IMR-90 (cell line): ENCODE measurements around the gene MYH16.

ENCODE experiments used
- BHLHE40 ChIP-seq: fragments of 150-350 bp; IDR thresholded peaks from 2 replicates; pipeline ENCODE4 v1.6.1; 2016; ENCODE audit warnings: mild to moderate bottlenecking, low read depth, low read length
- CEBPB ChIP-seq: IDR thresholded peaks from 2 replicates; pipeline ENCODE4 v1.6.1; 2012; ENCODE audit warnings: low read depth, low read length, improper control_type of control experiment
- CHD1 ChIP-seq: IDR thresholded peaks from 2 replicates; pipeline ENCODE4 v1.6.1; 2012; ENCODE audit warnings: low read depth, low read length, improper control_type of control experiment
- CTCF ChIP-seq: conservative IDR thresholded peaks from 2 replicates; pipeline ENCODE4 v1.5.1; 2012; ENCODE audit warnings: mild to moderate bottlenecking, low read depth, low read length, improper control_type of control experiment
- ELK1 ChIP-seq: fragments of 150-350 bp; IDR thresholded peaks from 2 replicates; pipeline ENCODE4 v1.6.1; 2016; ENCODE audit warnings: low read depth, mild to moderate bottlenecking, low read length, moderate library complexity, borderline replicate concordance
- MAFK ChIP-seq: IDR thresholded peaks from 2 replicates; pipeline ENCODE4 v1.6.1; 2012; ENCODE audit warnings: low read depth, low read length, improper control_type of control experiment
- MXI1 ChIP-seq: IDR thresholded peaks from 2 replicates; pipeline ENCODE4 v1.6.1; 2012; ENCODE audit warnings: low read depth, mild to moderate bottlenecking, low read length, moderate library complexity, borderline replicate concordance
- NFE2L2 ChIP-seq: fragments of 150-350 bp; IDR thresholded peaks from 2 replicates; pipeline ENCODE4 v1.6.1; 2016; ENCODE audit warnings: low read depth, mild to moderate bottlenecking, low read length
- POLR2A ChIP-seq: IDR thresholded peaks from 2 replicates; pipeline ENCODE4 v1.6.1; 2012; ENCODE audit warnings: mild to moderate bottlenecking, low read depth, low read length
- RAD21 ChIP-seq: IDR thresholded peaks from 2 replicates; pipeline ENCODE4 v1.6.1; 2012; ENCODE audit warnings: low read length, improper control_type of control experiment
- SMC3 ChIP-seq: fragments of 150-350 bp; IDR thresholded peaks from 2 replicates; pipeline ENCODE4 v1.6.1; 2016; ENCODE audit warnings: low read depth, mild to moderate bottlenecking, antibody characterized with exemption, low read length, moderate library complexity
- USF2 ChIP-seq: fragments of 150-350 bp; IDR thresholded peaks from 2 replicates; pipeline ENCODE4 v1.6.1; 2017; ENCODE audit warnings: mild to moderate bottlenecking, antibody characterized with exemption, low read length, low read depth

GRCh38 chr7:99292127-99292526 is 19.5 kb downstream of the MYH16 start:
- TF ChIP-seq CTCF = no peak
- TF ChIP-seq USF2 = no peak
- TF ChIP-seq POLR2A = no peak
- TF ChIP-seq SMC3 = no peak
- no peak for TF ChIP-seq MAFK
- no peak for TF ChIP-seq RAD21
- TF ChIP-seq NFE2L2 = no peak
- TF ChIP-seq MXI1 = no peak
- no peak for TF ChIP-seq CHD1
- no peak for TF ChIP-seq ELK1
- no peak for TF ChIP-seq BHLHE40
- no peak for TF ChIP-seq CEBPB
